Tibial artery (tissue), 4 donors: Measurements from ENCODE around the gene TMEM272.

Source experiments
- DNase-seq, 2 donors: peaks; one replicate each; pipeline ENCODE4 v3.0.0-alpha.2; 2019
- H3K27ac ChIP-seq, 2 donors: fragments of 200-600 bp; sonication (generic) in 1 of 2; 1 replicate in 1 of 2; 2 replicates in 1 of 2; pipeline ENCODE4 v1.5.1; 2018 to 2019; ENCODE audit warnings: mild to moderate bottlenecking in 1 of 2
- H3K27me3 ChIP-seq, 2 donors: fragments of 200-600 bp; sonication (generic) in 1 of 2; one replicate each; pipeline versions ENCODE4 v1.5.1 to v1.6.0; 2016 to 2019
- H3K36me3 ChIP-seq, 3 donors: fragments of 200-600 bp; sonication (generic) in 2 of 3; one replicate each; pipeline ENCODE4 v1.5.1; 2016 to 2019; ENCODE audit warnings: mild to moderate bottlenecking in 2 of 3
- H3K4me1 ChIP-seq, 4 donors: fragments of 200-600 bp; sonication (generic) in 2 of 4; 1 replicate in 3 of 4; 2 replicates in 1 of 4; pipeline ENCODE4 v1.5.1; 2016 to 2019
- H3K4me3 ChIP-seq, 2 donors: fragments of 200-600 bp; sonication (generic) in 1 of 2; 1 replicate in 1 of 2; 2 replicates in 1 of 2; pipeline ENCODE4 v1.5.1; 2018 to 2019; ENCODE audit warnings: mild to moderate bottlenecking in 2 of 2
- H3K9me3 ChIP-seq, 3 donors: fragments of 200-600 bp; sonication (generic) in 1 of 3; one replicate each; pipeline ENCODE4 v1.5.1; 2016 to 2019
- intact Hi-C: fragments of 100-400 bp; cut with DNase I; formaldehyde crosslinking; loops from one replicate; pipeline ENCODE4 v1.15.0; 2023; ENCODE audit warnings: low total_unique reads
- TF ChIP-seq, protein P1 (sequence below), 2 experiments: fragments of 200-600 bp in 1 of 2; fragments of 450-650 bp in 1 of 2; IDR thresholded peaks; one replicate each; pipeline ENCODE4 v1.5.1; 2017 to 2019; ENCODE audit warnings: antibody characterized with exemption in 2 of 2, mild to moderate bottlenecking in 1 of 2, moderate library complexity in 1 of 2

The TMEM272 gene

DNA sequence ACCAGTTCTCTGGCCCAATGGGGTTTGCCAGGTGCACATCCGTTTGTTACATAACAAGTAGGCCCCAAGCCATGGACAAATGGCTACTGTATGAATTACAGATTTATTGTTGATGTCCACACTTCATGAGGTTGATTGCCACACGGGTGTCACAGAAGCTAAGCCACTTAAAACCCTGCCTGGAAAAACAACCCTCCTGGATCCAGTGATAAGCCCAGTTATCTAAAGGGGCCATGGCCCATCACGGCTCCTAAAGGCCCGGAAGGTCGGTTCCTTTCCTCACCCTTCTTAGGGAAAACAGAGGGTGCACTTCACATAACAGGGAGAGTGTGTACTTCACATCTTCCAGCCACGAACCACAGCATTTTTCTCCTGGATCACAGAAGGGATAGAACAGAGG, 4.1 kb downstream of the TMEM272 start:
- H3K27me3 ChIP-seq = no peaks in the 10 kb centered on the region
- no peaks in the 10 kb centered on the region for H3K9me3 ChIP-seq
- TF ChIP-seq, protein P1, sequence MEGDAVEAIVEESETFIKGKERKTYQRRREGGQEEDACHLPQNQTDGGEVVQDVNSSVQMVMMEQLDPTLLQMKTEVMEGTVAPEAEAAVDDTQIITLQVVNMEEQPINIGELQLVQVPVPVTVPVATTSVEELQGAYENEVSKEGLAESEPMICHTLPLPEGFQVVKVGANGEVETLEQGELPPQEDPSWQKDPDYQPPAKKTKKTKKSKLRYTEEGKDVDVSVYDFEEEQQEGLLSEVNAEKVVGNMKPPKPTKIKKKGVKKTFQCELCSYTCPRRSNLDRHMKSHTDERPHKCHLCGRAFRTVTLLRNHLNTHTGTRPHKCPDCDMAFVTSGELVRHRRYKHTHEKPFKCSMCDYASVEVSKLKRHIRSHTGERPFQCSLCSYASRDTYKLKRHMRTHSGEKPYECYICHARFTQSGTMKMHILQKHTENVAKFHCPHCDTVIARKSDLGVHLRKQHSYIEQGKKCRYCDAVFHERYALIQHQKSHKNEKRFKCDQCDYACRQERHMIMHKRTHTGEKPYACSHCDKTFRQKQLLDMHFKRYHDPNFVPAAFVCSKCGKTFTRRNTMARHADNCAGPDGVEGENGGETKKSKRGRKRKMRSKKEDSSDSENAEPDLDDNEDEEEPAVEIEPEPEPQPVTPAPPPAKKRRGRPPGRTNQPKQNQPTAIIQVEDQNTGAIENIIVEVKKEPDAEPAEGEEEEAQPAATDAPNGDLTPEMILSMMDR (IDR thresholded peaks at IDR 0.05) = no peak
- intact Hi-C loops = no loop called here
- H3K36me3 ChIP-seq = no peaks in the 10 kb centered on the region
- no peak overlapping the region for H3K4me3 ChIP-seq
- no peak for DNase-seq
- no peak overlapping the region for H3K27ac ChIP-seq
- H3K4me1 ChIP-seq = peaks cover 0 to 6% (median 3%) of the 10 kb centered on the region in 4 donors

DNA sequence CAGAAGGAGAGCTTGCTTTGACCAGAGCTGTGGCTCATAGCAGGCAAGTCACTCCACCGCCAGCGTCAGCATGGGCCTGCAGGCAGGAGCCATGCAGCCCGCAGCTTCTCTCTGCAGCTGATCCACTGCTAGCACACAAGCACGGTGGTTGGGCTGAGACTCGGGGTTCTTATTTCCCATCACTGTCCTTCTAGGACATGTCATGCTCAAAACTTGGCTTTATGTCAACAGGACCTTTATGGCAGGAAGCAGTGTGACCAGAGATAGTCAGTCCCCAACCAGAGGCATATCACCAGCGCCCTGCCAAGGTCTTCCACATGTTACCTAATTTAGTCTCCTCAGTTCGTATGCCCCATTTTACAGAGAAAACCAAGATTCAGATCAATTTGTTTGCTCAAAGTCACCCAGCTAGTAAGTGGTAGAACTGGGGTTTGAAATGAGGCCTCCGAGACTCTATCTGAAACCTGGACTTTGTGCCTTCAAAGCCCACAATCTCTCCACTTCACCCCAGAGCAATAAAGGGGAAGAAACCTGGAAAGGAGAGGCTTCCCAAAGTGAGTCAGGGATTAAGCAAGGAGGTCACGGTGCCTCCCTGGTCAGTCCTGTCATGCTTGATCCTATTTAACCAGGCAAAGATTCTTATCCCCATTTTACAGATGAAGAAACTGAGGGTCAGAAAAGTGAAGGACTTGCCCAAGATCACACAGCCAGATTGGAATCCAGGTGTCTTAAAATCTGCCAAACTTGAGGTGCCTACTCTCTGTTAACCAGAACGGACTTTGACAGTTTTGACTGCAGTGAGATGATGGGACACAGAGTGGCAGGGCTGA, 5.1 kb downstream of the TMEM272 start:
- TF ChIP-seq, protein P1 (IDR thresholded peaks at IDR 0.05) = no peak
- Histone ChIP-seq H3K4me1 (peaks cover 0 to 2% (median under 1%) of the 10 kb centered on the region in 4 donors), H3K27ac (no peak overlapping the region), H3K27me3 (no peaks in the 10 kb centered on the region), H3K9me3 (no peaks in the 10 kb centered on the region), H3K4me3 (no peak overlapping the region), H3K36me3 (no peaks in the 10 kb centered on the region)
- DNase-seq = no peak
- intact Hi-C loops = no loop called here

DNA sequence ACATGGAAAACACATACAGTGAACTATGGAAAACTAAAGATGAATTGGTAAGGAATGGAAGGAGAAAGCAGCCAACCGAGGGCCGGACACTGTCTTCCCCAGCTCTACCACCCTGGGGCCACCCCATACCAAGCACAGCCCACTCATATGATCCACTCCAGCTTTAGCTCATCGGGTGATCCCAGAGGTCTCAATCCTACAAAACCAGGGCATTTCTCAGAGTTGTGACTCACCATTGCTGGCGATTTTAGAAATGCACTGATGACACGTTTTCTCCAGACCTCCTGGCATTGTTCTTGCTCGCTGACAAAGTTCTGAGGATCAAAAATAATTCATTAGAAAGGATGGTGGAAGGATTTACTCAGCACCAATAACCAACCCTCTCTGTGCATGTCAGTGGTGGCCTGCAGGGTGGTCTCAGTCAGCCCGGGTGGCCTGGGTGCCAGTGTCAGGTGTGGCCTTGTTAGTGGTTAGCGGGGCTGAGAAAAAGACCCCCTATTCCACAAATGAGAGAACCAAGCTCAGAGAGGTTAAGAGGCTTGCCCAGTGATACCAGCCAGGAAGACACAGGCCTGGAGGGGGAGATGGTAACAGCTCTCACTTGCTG, 6.6 kb downstream of the TMEM272 start:
- TF ChIP-seq, protein P1 (IDR thresholded peaks at IDR 0.05) = no peak
- H3K4me1 ChIP-seq = no peaks in the 10 kb centered on the region
- H3K36me3 ChIP-seq = no peaks in the 10 kb centered on the region
- H3K27ac ChIP-seq = no peak overlapping the region
- intact Hi-C loops = no loop called here
- no peaks in the 10 kb centered on the region for H3K27me3 ChIP-seq
- H3K9me3 ChIP-seq = no peaks in the 10 kb centered on the region
- H3K4me3 ChIP-seq = no peak overlapping the region
- DNase-seq = no peak

DNA sequence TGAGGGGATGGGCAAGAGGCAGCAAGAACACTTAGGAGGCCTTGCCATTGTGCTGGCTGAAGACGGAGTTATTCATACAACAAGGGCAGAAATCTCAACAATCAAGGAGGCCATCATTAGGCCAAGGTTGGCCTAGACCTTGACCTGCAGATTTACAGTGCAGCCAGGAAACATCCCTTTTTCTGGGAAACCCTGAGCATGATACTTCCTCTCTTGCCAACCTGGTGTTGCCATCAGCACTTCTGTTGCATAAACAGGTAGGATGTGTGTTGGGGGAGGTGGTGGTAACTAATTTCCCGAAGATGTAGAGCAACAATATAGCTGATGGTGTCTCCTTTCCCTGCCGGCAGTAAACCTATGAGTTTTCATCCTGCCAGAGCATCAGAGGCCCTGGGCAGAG, 8.0 kb downstream of the TMEM272 start:
- H3K27me3 ChIP-seq = no peaks in the 10 kb centered on the region
- no peaks in the 10 kb centered on the region for H3K9me3 ChIP-seq
- H3K4me3 ChIP-seq = no peak overlapping the region
- TF ChIP-seq, protein P1 (IDR thresholded peaks at IDR 0.05) = no peak
- intact Hi-C loops = no loop called here
- no peak overlapping the region for H3K27ac ChIP-seq
- no peaks in the 10 kb centered on the region for H3K4me1 ChIP-seq
- DNase-seq = no peak
- no peaks in the 10 kb centered on the region for H3K36me3 ChIP-seq

DNA sequence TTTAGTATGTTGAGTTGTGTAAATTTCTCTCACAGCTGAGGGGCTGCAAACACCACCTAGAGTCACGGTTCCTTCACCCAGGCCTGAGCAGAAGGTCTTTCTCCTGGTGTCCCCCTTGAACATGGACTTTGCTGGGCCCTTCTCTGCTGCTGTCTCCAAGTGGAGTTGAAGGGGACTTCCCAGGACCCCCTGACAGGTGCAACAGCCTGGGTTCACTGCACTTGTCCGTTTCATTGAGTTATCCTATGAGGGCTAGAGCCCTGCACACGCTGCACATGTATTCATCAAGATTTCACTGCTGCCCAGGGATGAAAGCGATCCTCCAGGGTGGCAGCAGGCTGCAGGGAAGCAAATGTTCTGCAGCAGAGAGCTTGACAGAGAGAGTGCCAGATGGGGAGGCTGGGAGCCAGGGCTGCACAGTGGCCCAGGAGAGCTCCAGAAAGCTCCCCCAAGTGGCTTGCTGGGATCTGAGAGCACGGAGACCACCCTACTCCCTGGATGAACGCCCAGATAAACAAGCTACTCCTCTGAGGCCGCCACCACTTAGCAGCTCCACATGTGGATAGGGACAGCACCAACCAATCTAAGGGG, 10.3 kb downstream of the TMEM272 start:
- TF ChIP-seq, protein P1 (IDR thresholded peaks at IDR 0.05) = no peak
- no peaks in the 10 kb centered on the region for H3K4me1 ChIP-seq

More for the DNA sequence above, 10.3 kb downstream of the TMEM272 start:
- no peaks in the 10 kb centered on the region for H3K9me3 ChIP-seq
- DNase-seq = no peak
- intact Hi-C loops = no loop called here
- H3K36me3 ChIP-seq = no peaks in the 10 kb centered on the region
- H3K4me3 ChIP-seq = no peak overlapping the region
- no peak overlapping the region for H3K27ac ChIP-seq
- H3K27me3 ChIP-seq = no peaks in the 10 kb centered on the region
